NCI-H1092 treated with DMSO at 0.1 percent for 48 hours (cell line): ENCODE measurements around the gene VEGFC.

Experiments
- DNase-seq: peaks from one replicate; lab custom pipeline; 2025; lab: John Stamatoyannopoulos, UW

Gene VEGFC, protein sequence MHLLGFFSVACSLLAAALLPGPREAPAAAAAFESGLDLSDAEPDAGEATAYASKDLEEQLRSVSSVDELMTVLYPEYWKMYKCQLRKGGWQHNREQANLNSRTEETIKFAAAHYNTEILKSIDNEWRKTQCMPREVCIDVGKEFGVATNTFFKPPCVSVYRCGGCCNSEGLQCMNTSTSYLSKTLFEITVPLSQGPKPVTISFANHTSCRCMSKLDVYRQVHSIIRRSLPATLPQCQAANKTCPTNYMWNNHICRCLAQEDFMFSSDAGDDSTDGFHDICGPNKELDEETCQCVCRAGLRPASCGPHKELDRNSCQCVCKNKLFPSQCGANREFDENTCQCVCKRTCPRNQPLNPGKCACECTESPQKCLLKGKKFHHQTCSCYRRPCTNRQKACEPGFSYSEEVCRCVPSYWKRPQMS

DNA sequence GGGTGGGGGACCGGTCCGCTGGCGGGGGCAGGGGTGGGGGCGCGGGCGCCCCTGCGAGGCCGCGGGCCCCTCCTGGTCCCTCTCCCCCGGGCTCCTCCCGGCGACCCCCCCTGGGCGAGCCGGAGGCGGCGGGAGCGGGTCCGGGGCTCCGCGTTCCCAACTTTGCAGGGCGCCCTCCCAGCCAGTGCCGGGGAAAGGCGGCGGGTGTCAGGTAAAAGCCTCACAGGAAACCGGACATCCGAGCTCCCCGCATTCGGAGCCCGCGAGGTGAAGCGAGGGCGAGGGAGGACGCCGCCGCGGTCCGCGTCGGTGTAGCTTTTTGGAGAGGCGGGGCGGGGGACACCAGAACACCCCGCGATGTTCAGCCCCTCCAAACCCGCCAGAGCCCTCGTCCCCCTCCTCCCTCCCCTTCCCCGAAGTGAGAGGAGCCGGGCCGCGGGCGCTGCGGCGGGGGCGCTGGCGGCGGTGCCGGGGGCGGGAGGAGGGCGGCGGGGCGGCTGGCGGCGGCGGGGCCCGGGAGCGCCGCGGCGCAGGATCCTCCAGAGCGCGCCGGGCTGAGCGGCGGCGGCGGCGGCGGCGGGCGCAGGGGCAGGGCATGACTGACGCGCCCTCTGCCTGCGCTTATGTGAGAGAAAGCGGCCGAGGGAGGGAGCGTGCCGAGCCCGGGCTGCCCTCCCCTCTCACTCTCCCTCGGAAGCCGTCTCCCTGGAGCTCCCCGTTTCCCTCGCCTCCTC, at the start of gene VEGFC:
VEGFC (minus strand) TSS at position 597 of the 734 bp plus-strand sequence. CDS start 611 bp downstream, outside the sequence.
- no peak for DNase-seq

DNA sequence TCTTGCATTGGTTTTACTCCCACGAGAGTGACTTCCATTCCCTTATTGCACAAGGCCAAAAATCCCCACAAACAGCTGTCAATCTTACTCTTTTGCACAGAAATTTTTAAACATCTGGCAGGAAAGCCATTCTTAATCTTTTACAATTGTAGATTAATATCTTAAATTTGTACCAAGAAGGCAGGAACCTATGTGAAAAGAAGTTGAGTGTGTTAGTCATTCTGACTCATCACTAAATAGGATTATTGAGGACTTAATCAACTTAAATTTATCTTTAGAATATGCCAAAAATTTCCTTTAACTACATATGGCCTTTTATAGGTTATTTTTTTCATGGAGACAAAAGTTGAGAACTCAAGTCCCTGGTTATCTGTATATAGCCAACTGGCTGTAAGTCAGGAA, 49.0 kb upstream of the VEGFC start:
- no peak for DNase-seq

- DNase-seq: no peak
These were observed 47.4 kb upstream of the VEGFC start for GRCh38 chr4:176840166-176840565.

- no peak for DNase-seq
These were observed 46.9 kb upstream of the VEGFC start for GRCh38 chr4:176839656-176840055.

DNA sequence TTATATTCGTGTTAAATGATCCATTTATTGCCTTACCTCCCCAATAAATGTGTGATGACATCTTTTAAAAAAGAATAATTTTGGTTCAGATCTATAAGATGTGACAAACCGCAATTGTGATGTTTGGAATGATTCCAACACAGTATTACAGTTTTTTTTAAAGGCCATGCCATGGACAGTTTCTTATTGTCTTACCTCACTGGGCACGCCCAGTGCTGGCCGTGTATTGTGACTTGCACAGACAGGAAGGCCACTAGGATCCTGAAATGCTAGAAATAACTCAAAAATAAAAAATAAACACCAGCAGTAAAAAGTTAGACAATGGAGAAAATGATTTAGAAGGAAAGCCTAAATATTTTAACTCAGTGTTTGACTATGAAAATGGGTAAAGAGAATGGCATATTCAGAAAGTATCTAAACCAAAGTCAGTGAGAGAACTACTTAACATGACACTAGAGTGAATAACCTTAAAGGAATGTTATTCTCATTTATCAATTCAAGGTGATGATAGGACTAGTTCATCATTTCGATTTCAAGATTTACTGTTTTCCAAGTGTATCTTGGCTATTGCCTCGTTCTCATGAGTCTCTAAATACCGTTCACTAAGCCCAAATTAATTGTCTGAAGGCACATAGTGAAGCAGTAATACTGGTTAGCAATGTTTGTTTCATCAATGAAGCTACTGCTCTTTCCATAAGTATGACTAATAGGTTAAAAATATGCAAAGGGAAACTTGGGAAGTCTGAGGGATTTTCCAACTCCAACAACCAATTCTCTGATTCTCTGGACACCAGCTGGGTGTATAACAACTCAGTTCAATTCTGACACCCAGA, 46.1 kb upstream of the VEGFC start:
- DNase-seq: no peak

DNA sequence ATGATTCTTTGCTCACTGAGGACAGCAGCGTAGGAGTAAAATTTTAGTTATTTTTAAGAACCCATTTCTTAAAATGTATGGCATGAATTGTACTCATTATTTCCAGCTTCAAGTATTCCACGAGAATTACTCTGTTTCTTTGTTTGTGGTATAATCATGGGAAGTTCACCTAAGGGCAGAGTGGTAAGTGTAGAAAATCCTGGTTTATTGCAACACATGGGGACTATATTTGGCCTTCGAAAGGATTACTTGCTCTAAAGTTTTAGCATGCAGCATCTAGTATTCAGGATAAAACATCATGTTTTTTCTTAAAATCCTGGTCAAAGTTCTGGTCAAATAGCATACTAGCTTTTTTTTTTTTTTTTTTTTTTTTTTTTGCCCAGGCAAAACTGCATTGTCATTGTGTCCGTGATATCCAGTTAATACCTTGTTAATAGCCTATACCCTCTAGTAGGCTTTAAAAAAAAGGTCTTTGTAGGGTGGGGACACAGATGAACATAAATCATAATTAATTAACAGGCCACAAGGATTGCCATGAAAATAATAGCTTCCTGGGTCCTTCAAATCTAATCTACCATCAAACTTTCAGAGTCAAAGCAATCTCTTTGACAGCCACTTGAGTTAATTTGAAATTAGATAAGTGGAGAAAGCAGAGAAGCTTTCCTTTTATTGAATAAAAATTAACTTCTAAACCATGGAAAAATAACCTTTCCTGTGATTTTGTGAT, 44.6 kb upstream of the VEGFC start:
- no peak for DNase-seq

GRCh38 chr4:176834531-176834930, 41.8 kb upstream of the VEGFC start:
- no peak for DNase-seq

GRCh38 chr4:176833400-176834175, 40.9 kb upstream of the VEGFC start:
- DNase-seq: no peak

DNA sequence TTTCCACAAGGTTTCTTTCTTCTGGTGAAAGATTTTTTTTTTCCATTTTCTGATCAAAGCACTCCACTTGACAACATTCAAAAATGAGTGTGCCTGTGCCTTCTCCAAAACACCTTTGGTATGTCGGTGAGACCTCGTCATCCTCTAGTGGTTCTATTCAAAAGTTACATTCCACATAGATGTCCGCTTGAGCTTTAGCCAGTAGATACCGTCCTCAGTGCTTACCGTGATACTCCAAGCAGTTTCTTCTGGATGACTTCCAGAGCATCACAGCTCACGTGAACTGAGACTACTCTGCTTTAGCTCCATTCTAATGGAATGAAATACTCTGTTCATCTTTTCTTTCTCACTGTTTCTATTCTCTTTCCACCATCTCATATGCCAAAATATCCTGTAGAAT, 38.2 kb upstream of the VEGFC start:
- no peak for DNase-seq

DNA sequence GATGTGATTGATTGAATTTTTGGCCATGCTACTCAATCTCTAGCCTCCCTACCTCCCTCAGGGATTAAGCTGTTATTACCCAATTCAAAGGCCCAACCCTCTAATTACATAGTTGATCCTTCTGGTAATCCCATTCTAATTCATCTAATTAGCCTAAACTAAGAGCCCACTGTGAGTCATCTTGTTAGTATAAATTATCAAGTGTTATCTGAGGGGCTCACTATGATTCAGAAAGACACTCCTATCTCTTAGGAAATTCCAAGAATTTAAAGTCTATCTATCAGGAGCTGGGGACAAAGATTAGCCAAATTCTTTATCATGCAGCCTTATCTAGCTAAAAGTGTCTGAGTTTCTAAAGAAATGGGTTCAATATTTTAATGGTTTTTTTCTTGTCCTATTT, 32.9 kb upstream of the VEGFC start:
- DNase-seq: no peak

DNA sequence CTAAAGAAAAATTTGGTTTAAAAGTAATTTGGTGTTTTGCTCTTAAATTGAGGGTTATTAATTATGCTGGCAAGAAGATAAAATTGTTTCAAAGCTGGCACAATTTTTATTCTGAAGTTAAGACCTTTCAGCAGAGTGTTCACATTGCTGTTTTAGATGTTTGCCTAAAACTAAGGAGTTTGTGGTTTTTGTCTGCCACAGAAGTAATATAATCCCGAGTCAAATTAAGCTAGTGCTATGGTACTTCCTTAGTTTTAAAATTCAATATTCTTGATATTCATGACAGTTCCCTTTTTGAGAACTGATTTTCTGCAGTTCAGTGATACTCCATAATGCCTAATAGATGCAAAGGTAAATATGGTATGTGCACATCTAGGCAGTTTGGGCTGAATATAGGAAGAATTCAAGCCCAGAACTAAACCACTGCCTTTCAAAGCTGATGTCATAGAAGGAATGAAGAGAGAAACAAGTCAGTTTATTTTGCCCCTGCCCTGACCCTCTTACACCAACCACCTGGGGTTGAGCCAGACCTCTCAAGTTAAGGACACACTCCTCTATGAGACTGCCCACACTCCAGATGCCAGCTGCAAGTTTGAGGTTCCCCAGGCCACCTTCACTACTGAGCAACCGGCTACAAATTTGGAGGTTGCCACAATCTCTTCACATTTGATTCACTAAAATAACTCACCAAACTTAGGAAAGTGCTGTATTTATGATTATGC, 32.1 kb upstream of the VEGFC start:
- no peak for DNase-seq

GRCh38 chr4:176818531-176818930, 25.8 kb upstream of the VEGFC start:
- no peak for DNase-seq

DNA sequence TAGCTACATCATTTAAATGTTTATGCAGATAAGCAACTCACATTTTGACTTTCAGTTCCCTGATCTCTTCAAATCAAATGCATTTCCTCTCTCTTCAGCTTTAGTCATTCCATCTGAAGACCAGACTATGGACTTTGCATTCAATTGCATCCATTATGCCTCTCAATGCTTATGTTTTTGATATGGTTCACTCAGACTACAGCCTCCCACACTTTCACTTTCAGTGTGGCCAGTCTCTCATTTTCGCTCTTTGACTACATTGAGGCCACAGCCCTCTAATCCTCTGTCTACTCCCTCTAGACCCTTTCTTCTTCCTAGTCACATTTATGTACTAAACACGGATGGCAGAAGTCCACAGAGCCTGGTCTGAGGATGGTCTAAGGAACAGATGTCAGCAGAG, 24.5 kb upstream of the VEGFC start:
- DNase-seq: no peak

DNA sequence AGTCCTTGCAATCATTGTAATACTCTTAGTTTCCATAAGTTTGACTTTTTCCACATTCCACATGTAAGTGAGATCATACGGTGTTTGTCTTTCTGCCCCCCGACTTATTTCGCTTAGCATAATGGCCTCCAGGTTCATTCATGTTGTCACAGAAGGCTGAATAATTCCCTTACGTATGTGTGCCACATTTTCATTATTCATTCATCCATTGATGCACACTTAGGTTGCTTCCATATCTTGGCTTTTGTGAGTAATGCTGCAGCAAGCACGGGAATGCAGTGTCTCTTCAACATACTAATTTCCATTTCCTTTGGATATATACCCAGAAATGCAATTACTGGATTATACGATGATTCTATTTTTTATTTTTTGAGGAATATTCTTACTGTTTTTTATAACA, 22.0 kb upstream of the VEGFC start:
- DNase-seq: no peak

- DNase-seq: no peak
These were observed 17.9 kb upstream of the VEGFC start for GRCh38 chr4:176810481-176811249.

DNA sequence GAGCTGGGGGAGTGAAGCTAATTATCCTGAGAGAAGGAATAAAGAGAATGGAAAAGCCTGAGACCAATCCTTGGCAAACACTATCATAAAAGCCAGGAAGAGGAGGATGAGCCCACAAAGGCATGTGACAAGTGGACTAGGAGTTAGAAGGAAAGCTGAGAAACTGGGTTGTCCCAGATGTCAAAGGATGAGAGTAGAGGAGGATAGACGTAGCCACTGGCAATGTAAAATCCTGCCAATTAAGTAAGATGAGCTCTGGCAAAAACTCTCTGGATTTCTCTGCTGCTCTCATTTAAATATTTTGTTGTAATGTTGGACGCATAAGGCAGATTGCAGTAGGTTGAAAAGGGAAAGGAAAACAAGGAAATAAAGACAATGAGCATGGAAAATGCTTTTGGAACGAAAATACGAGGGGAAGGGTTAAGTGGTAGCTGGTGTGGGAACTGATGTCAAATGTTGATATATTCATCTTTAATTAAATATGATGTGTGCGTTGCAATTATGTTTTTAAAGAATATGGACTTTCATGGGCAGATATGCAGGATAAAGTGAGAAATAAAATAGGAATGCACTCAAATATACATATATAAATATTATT, 14.2 kb upstream of the VEGFC start:
- no peak for DNase-seq

DNA sequence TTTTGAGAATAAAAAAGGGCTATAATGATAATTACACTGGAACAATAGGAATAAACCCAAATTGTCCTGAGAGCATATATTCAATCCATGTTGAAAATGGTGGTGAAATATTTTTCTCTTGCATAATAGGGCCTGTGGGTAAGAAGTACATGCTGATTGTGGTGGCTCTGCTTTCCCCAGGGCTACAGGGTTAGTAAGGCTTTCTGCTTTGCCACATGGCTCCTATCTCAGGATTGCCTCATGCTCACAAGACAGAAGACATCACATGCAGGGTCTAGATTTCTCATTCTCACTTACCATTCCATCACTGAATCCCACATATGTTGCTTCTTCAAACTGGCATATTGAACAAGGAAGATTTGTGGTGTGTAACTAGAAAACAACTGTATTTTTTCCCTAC, 12.4 kb upstream of the VEGFC start:
- DNase-seq: no peak

DNA sequence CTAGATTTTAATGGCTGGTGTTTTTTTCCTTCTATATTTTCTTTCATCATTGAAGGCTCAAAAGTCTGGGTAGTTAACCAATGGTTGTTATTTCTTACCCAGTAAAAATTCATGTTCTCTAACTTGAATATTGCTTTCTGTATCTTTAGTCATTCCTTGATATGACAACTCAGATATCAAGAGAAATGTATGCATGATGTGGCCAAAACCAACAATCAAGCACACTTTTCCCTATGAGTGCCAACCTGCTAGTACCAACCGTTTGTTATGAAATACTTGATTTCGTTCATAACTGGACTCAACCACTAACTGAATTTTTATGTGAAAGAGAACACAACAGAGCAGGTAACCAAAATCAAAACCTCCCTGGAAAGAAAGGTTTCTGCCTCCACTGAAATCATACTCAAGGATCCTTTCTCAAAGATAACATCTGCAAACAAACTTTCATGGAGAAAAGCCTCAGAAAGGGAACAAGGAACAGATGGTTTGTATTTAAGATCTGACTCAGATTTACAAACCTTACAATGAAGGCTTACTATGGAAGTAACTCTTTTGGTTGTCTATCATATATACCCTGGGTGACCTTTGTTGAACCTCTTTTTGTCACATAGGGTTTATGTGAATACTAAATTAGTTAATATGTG, 8.3 kb upstream of the VEGFC start:
- DNase-seq: no peak

GRCh38 chr4:176799653-176800052, 6.9 kb upstream of the VEGFC start:
- DNase-seq: no peak
